ENCODE measurements around the gene MRPL37. TPM values are rescaled to one million over a fixed set of nuclear protein-coding genes. Genes with fewer than 3 reads are reported as not detected.

The MRPL37 gene
- total RNA-seq, 1 experiment from 2014 or later: 138 TPM

DNA sequence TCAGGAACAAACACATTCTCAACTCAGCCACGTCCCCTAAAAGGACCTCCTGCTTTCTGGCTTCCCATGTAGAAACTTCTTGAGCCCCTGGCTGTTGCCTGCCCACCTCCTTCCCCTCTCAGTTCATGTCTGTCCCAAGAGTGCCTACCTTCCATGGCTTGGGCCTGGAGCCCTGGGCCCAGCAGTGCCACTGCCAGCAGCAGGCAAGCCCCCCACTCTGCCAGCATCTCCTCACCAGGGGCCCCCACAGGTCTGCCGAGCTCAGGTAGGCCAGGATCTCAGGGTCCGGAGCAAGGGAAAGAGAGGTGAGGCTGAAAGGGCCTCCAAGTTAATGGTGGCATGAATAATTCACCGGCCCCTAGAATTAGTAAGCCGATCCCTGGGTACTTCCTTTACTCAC, 47.3 kb upstream of the MRPL37 start, which contains the start of gene CDCP2:
Gene CDCP2, minus strand, starts transcription at position 305 of the 400 bp plus-strand sequence. Its CDS starts 78 bp downstream, at position 227.
- BruUV-seq (replicated peaks): no TSS peak
- Histone ChIP-seq H3K36me3 (ENCODE audit: control insufficient read depth, insufficient read depth, low read length) (no peaks in the 10 kb centered on the region), H3K4me3 (ENCODE audit: low read depth in 2 of 2, low read length in 2 of 2) (no peak within 1 kb of the TSS), H3K27ac (ENCODE audit: low read length) (no peak within 1 kb of the TSS), H3K27me3 (ENCODE audit: control insufficient read depth, insufficient read depth, low read length) (no peaks in the 10 kb centered on the region), H3K9me3 (ENCODE audit: control insufficient read depth, insufficient read depth, low read depth, low read length) (no peaks in the 10 kb centered on the region), H3K4me1 (ENCODE audit: control insufficient read depth, insufficient read depth, low read length) (no peaks in the 10 kb centered on the region)
- DNase-seq (ENCODE audit: low read depth, low spot score) (no peak), ATAC-seq (no peak)
- intact Hi-C loops (cut with micrococcal nuclease; ENCODE audit: unreplicated experiment) (no loop called here), in situ Hi-C loops (cut with HindIII; ENCODE audit: low pct_unique_long_range_greater_than_20kb, low sequenced_read_pairs) (no loop called here)
- ChIA-PET POLR2A (no interaction called here), CTCF (no interaction called here)
- TF ChIP-seq, protein P1, sequence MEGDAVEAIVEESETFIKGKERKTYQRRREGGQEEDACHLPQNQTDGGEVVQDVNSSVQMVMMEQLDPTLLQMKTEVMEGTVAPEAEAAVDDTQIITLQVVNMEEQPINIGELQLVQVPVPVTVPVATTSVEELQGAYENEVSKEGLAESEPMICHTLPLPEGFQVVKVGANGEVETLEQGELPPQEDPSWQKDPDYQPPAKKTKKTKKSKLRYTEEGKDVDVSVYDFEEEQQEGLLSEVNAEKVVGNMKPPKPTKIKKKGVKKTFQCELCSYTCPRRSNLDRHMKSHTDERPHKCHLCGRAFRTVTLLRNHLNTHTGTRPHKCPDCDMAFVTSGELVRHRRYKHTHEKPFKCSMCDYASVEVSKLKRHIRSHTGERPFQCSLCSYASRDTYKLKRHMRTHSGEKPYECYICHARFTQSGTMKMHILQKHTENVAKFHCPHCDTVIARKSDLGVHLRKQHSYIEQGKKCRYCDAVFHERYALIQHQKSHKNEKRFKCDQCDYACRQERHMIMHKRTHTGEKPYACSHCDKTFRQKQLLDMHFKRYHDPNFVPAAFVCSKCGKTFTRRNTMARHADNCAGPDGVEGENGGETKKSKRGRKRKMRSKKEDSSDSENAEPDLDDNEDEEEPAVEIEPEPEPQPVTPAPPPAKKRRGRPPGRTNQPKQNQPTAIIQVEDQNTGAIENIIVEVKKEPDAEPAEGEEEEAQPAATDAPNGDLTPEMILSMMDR (IDR thresholded peaks at IDR 0.05): no peak
- TF ChIP-seq, protein P2, sequence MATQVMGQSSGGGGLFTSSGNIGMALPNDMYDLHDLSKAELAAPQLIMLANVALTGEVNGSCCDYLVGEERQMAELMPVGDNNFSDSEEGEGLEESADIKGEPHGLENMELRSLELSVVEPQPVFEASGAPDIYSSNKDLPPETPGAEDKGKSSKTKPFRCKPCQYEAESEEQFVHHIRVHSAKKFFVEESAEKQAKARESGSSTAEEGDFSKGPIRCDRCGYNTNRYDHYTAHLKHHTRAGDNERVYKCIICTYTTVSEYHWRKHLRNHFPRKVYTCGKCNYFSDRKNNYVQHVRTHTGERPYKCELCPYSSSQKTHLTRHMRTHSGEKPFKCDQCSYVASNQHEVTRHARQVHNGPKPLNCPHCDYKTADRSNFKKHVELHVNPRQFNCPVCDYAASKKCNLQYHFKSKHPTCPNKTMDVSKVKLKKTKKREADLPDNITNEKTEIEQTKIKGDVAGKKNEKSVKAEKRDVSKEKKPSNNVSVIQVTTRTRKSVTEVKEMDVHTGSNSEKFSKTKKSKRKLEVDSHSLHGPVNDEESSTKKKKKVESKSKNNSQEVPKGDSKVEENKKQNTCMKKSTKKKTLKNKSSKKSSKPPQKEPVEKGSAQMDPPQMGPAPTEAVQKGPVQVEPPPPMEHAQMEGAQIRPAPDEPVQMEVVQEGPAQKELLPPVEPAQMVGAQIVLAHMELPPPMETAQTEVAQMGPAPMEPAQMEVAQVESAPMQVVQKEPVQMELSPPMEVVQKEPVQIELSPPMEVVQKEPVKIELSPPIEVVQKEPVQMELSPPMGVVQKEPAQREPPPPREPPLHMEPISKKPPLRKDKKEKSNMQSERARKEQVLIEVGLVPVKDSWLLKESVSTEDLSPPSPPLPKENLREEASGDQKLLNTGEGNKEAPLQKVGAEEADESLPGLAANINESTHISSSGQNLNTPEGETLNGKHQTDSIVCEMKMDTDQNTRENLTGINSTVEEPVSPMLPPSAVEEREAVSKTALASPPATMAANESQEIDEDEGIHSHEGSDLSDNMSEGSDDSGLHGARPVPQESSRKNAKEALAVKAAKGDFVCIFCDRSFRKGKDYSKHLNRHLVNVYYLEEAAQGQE (IDR thresholded peaks at IDR 0.05; ENCODE audit: insufficient read depth in 1 of 2, low read depth in 2 of 2, low read length in 1 of 2): no peak
- TF ChIP-seq SIN3A (IDR thresholded peaks at IDR 0.05; ENCODE audit: borderline replicate concordance, insufficient read depth, low read depth, low read length): no peak
- no peak for TF ChIP-seq POLR2AphosphoS5 (IDR thresholded peaks at IDR 0.05; ENCODE audit: low read depth, low read length)
- no peak for TF ChIP-seq TCF7L2 (IDR thresholded peaks at IDR 0.05; ENCODE audit: low read depth, low read length)

DNA sequence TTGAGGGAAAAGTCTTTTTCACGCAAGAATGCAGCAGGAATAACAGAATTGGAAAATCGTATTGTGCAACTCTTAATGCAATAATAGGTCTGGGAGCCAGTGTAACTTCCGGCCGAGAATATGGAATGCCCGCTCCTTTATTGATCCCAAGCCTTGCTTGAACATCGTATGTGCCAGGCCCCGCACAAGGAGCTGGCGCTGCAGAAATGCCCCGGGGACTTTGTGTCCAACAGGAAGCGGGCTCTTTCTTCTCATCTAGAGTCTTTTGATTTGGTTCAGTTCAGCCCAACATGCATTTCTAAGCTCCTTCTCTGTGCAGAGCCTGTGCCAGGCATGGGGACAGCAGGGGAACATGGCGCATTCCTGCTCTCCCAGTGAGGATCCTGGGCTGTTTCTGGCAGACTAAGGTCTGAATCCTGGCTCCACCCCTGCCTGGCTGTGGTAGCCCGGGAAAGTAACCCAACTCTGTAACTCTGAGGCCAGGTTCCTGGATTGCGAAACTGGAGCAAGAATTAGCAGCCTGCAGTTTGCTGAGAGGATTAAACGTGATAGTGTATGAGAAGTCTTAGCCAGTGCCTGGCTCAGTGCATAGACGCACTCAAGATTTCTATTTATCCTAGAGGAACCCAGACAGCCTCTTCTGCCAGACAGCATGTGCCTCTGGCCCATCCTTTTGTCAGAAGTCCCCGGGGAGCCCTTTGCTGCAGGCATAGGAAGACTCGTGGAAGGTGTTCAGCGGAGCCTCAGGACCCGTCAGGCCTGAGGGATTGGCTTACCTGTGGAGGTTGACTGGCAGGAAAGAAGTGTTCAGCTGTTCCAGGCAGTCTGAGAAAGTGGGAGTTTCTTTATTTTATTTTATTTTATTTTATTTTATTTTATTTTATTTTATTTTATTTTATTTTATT, 46.2 kb upstream of the MRPL37 start:
- DNase-seq (ENCODE audit: low read depth, low spot score): no peak
- BruUV-seq (replicated peaks): no TSS peak
- TF ChIP-seq SIN3A (IDR thresholded peaks at IDR 0.05; ENCODE audit: borderline replicate concordance, insufficient read depth, low read depth, low read length): no peak
- no peak for TF ChIP-seq POLR2AphosphoS5 (IDR thresholded peaks at IDR 0.05; ENCODE audit: low read depth, low read length)
- no peak for TF ChIP-seq TCF7L2 (IDR thresholded peaks at IDR 0.05; ENCODE audit: low read depth, low read length)
- TF ChIP-seq, protein P2 (IDR thresholded peaks at IDR 0.05; ENCODE audit: insufficient read depth in 1 of 2, low read depth in 2 of 2, low read length in 1 of 2): no peak
- TF ChIP-seq, protein P1 (IDR thresholded peaks at IDR 0.05): no peak
- no peak overlapping the region for H3K4me3 ChIP-seq (ENCODE audit: low read depth in 2 of 2, low read length in 2 of 2)
- ChIA-PET POLR2A (interaction anchor here (0.6 kb wide), 1 partner anchor 330 kb away, joined by 4 read pairs; no protein-coding TSS in a partner anchor), CTCF (no interaction called here)
- no peaks in the 10 kb centered on the region for H3K4me1 ChIP-seq (ENCODE audit: control insufficient read depth, insufficient read depth, low read length)
- H3K27me3 ChIP-seq (ENCODE audit: control insufficient read depth, insufficient read depth, low read length): no peaks in the 10 kb centered on the region
- in situ Hi-C loops (cut with HindIII; ENCODE audit: low pct_unique_long_range_greater_than_20kb, low sequenced_read_pairs) (no loop called here), intact Hi-C loops (cut with micrococcal nuclease; ENCODE audit: unreplicated experiment) (no loop called here)
- H3K9me3 ChIP-seq (ENCODE audit: control insufficient read depth, insufficient read depth, low read depth, low read length): no peaks in the 10 kb centered on the region
- no peaks in the 10 kb centered on the region for H3K36me3 ChIP-seq (ENCODE audit: control insufficient read depth, insufficient read depth, low read length)
- no peak overlapping the region for H3K27ac ChIP-seq (ENCODE audit: low read length)
- no peak for ATAC-seq

Data from Panc1 (cell line).